OCI-LY3 (cell line): ENCODE measurements around the gene EP300.
A peak's percentile ranks its signal among the peaks of the same experiment; 100 is the strongest.

Experiments
- H2AFZ ChIP-seq: fragments of 200-600, 300-600 bp; shearing (Covaris generic); 2 replicates; pipeline ENCODE4 v1.6.0; 2014; ENCODE audit warnings: antibody characterized with exemption, low read depth, low read length
- H3K27ac ChIP-seq: fragments of 200-600, 300-600 bp; sonication (generic); 2 replicates; pipeline ENCODE4 v1.5.1; 2014; ENCODE audit warnings: mild to moderate bottlenecking, low read length, moderate library complexity, mixed read lengths
- H3K27me3 ChIP-seq: fragments of 200-600, 300-600 bp; sonication (generic); 2 replicates; pipeline ENCODE4 v1.6.1; 2014; ENCODE audit warnings: low read depth, low read length, mixed read lengths
- H3K36me3 ChIP-seq: fragments of 200-600, 300-600 bp; sonication (generic); replicated peaks from 2 replicates; pipeline ENCODE3; 2014; ENCODE audit warnings: low read depth, low read length, mixed read lengths
- H3K4me1 ChIP-seq: fragments of 300-600, 200-600 bp; sonication (generic); 2 replicates; pipeline ENCODE4 v1.6.1; 2014; ENCODE audit warnings: low read length, mixed read lengths
- H3K4me2 ChIP-seq: fragments of 200-600, 300-600 bp; sonication (generic); 2 replicates; pipeline ENCODE4 v1.6.1; 2014; ENCODE audit warnings: low read length, mixed read lengths
- H3K4me3 ChIP-seq: fragments of 300-600, 200-600 bp; sonication (generic); 2 replicates; pipeline ENCODE4 v1.5.1; 2014; ENCODE audit warnings: antibody characterized with exemption, mild to moderate bottlenecking, low read length, moderate library complexity
- H3K79me2 ChIP-seq: fragments of 300-600, 200-600 bp; shearing (Covaris generic); 2 replicates; pipeline ENCODE4 v1.6.1; 2014; ENCODE audit warnings: mild to moderate bottlenecking, low read length, mixed read lengths
- H3K9ac ChIP-seq: fragments of 300-600, 200-600 bp; shearing (Covaris generic); 2 replicates; pipeline ENCODE4 v1.6.0; 2014; ENCODE audit warnings: mild to moderate bottlenecking, low read length, moderate library complexity
- H3K9me3 ChIP-seq: fragments of 200-600, 300-600 bp; shearing (Covaris generic); 2 replicates; pipeline ENCODE4 v1.6.1; 2014; ENCODE audit warnings: low read length, mixed read lengths; ENCODE audit not compliant: insufficient read depth
- H4K20me1 ChIP-seq: fragments of 200-600, 300-600 bp; sonication (generic); 2 replicates; pipeline ENCODE4 v1.6.1; 2016; ENCODE audit warnings: low read length, mixed read lengths; ENCODE audit not compliant: insufficient read depth
- EZH2phosphoT487 ChIP-seq: fragments of 200-600 bp; shearing (Covaris generic); IDR thresholded peaks from 2 replicates; pipeline ENCODE4 v1.6.1; 2018; ENCODE audit warnings: antibody characterized with exemption, mixed run types, low read depth
- TF ChIP-seq, protein P1 (sequence below): fragments of 200-600, 300-600 bp; sonication (generic); IDR thresholded peaks from 2 replicates; pipeline ENCODE4 v1.5.1; 2014; ENCODE audit warnings: antibody characterized with exemption, low read length, low read depth

Gene EP300

DNA sequence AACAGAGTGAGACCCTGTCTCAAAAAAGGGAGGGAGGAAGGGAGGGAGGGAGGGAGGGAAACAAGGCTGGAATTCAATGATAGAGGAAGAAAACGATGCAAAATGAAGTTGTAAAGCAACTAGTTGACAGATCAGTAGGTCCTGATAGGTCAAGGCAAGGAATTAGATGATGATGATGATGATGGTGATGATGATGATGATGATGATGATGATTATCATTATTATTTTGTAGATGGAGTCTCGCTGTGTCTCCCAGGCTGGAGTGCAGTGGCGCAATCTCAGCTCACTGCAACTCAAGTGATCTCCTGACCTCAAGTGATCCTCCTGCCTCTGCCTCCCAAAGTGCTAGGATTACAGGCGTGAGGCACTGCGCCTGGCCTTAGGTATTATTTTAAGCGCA is 101.4 kb downstream of the EP300 start:
- Histone ChIP-seq H3K36me3 (no peaks in the 10 kb centered on the region), H3K27me3 (no peaks in the 10 kb centered on the region), H3K79me2 (no peaks in the 10 kb centered on the region), H3K9me3 (no peaks in the 10 kb centered on the region), H3K4me1 (peaks cover 9% of the 10 kb centered on the region; the same call in 1 of the 2 replicates), H4K20me1 (no peaks in the 10 kb centered on the region), H3K27ac (no peak overlapping the region), H3K4me2 (no peak overlapping the region), H3K4me3 (no peak overlapping the region), H2AFZ (no peak overlapping the region), H3K9ac (no peak overlapping the region)
- no peak for TF ChIP-seq EZH2phosphoT487
- TF ChIP-seq, protein P1, sequence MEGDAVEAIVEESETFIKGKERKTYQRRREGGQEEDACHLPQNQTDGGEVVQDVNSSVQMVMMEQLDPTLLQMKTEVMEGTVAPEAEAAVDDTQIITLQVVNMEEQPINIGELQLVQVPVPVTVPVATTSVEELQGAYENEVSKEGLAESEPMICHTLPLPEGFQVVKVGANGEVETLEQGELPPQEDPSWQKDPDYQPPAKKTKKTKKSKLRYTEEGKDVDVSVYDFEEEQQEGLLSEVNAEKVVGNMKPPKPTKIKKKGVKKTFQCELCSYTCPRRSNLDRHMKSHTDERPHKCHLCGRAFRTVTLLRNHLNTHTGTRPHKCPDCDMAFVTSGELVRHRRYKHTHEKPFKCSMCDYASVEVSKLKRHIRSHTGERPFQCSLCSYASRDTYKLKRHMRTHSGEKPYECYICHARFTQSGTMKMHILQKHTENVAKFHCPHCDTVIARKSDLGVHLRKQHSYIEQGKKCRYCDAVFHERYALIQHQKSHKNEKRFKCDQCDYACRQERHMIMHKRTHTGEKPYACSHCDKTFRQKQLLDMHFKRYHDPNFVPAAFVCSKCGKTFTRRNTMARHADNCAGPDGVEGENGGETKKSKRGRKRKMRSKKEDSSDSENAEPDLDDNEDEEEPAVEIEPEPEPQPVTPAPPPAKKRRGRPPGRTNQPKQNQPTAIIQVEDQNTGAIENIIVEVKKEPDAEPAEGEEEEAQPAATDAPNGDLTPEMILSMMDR: no peak

GRCh38 chr22:41197038-41197972 is 104.9 kb downstream of the EP300 start:
- Histone ChIP-seq H2AFZ (peak overlapping the region; percentile 97), H3K79me2 (no peaks in the 10 kb centered on the region), H3K36me3 (no peaks in the 10 kb centered on the region), H3K9ac (peak overlapping the region; percentile 55), H4K20me1 (no peaks in the 10 kb centered on the region), H3K4me1 (peaks cover 9% of the 10 kb centered on the region; the same call in 1 of the 2 replicates), H3K4me2 (peak overlapping the region; percentile 94), H3K4me3 (peak overlapping the region; percentile 85), H3K9me3 (no peaks in the 10 kb centered on the region), H3K27ac (no peak overlapping the region), H3K27me3 (peaks cover 5% of the 10 kb centered on the region)
- TF ChIP-seq EZH2phosphoT487: no peak
- TF ChIP-seq, protein P1: peak; percentile 19; the same call in 1 of the 2 replicates

GRCh38 chr22:41198027-41198580 is 105.7 kb downstream of the EP300 start:
- Histone ChIP-seq H3K9ac (peak overlapping the region; percentile 53), H4K20me1 (no peaks in the 10 kb centered on the region), H3K27me3 (peaks cover 5% of the 10 kb centered on the region), H3K27ac (no peak overlapping the region), H3K36me3 (no peaks in the 10 kb centered on the region), H3K4me2 (peak overlapping the region; percentile 74), H3K9me3 (no peaks in the 10 kb centered on the region), H2AFZ (peak overlapping the region; percentile 97), H3K79me2 (no peaks in the 10 kb centered on the region), H3K4me1 (peaks cover 9% of the 10 kb centered on the region; the same call in 1 of the 2 replicates), H3K4me3 (peak overlapping the region; percentile 85)
- TF ChIP-seq, protein P1: no peak
- no peak for TF ChIP-seq EZH2phosphoT487

DNA sequence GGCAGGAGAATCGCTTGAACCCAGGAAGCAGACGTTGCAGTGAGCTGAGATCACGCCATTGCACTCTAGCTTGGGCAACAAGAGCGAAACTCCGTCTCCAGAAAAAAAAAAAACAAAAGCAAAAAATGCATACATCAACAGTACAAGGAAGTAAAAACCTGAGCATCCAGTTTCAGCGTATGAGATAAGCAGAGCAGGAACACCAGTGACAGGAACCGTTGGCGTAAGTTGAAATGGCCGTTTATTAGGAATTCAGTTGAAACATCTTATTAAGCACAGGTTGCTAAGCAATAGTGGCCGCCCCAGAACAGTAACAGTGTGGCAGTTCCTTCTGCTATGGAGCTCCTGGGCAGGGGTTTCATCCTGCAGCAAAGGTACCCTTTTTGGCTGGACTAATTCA is 108.7 kb downstream of the EP300 start:
- 0 out of 2 replicates have a peak overlapping the region, but pooled peaks have one; percentile 30 for H2AFZ ChIP-seq
- no peak overlapping the region for H3K9ac ChIP-seq
- H3K27me3 ChIP-seq: peaks cover 5% of the 10 kb centered on the region
- H3K79me2 ChIP-seq: peaks cover 10% of the 10 kb centered on the region
- H3K27ac ChIP-seq: no peak overlapping the region
- peaks cover 15% of the 10 kb centered on the region for H3K4me1 ChIP-seq
- H3K9me3 ChIP-seq: no peaks in the 10 kb centered on the region
- no peaks in the 10 kb centered on the region for H4K20me1 ChIP-seq
- H3K4me3 ChIP-seq: no peak overlapping the region
- no peak for TF ChIP-seq EZH2phosphoT487
- TF ChIP-seq, protein P1: no peak
- H3K4me2 ChIP-seq: no peak overlapping the region
- no peaks in the 10 kb centered on the region for H3K36me3 ChIP-seq
